ENCODE data around the gene FAM200B. TPM values are rescaled to one million over a fixed set of nuclear protein-coding genes. Genes with fewer than 3 reads are reported as not detected.

FAM200B gene
- total and polyA plus RNA-seq, 3 donors from 2014 or later: 41.8 to 75.2 (median 48.9) TPM

DNA sequence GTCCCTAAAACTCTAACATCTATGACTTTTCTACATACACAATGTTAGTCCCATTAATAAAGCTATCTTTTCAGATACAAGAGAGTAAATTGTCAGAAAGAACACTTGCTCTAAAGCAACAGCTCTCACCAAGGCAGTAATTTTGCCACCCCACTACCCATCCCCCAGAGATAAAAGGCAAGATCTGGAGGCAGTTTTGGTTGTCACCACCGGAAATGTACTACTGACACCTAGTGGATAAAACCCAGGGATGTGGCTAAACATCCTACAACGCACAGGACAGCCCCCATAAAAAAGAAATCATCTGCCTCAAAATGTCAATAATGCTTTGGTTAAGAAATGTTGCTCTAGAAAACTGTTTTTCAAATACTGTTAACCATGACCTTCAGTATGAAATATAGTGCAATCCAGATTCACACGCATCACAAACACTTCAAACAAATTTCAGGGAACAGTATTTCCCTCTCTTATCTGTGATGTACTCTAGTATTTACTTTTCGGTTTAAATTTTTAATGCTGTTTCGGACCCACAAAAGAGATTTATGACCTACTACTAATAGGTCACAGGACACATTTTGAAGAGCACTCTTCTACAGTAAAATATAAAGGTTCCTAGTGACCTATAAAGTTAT, 31.6 kb upstream of the FAM200B start:
- Histone ChIP-seq H3K27ac (peak overlapping the region in 1 of 2 donors; percentile 5), H3K4me1 (peaks cover 19% of the 10 kb centered on the region), H3K4me3 (no peak overlapping the region), H3K36me3 (ENCODE audit: low read depth, missing control alignments) (no peaks in the 10 kb centered on the region), H3K9me3 (no peaks in the 10 kb centered on the region), H3K27me3 (no peaks in the 10 kb centered on the region)
- DNase-seq: peak; percentile 34
- 39 to 44% methylated on average over 5 of the region's 5 CpGs for WGBS, 2 donors
- TF ChIP-seq, protein P1, sequence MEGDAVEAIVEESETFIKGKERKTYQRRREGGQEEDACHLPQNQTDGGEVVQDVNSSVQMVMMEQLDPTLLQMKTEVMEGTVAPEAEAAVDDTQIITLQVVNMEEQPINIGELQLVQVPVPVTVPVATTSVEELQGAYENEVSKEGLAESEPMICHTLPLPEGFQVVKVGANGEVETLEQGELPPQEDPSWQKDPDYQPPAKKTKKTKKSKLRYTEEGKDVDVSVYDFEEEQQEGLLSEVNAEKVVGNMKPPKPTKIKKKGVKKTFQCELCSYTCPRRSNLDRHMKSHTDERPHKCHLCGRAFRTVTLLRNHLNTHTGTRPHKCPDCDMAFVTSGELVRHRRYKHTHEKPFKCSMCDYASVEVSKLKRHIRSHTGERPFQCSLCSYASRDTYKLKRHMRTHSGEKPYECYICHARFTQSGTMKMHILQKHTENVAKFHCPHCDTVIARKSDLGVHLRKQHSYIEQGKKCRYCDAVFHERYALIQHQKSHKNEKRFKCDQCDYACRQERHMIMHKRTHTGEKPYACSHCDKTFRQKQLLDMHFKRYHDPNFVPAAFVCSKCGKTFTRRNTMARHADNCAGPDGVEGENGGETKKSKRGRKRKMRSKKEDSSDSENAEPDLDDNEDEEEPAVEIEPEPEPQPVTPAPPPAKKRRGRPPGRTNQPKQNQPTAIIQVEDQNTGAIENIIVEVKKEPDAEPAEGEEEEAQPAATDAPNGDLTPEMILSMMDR (IDR thresholded peaks at IDR 0.05): peak; percentile 46 to 57 (median 53)
- TF ChIP-seq POLR2A (IDR thresholded peaks at IDR 0.05): no peak
- intact Hi-C loops (cut with DNase I; ENCODE audit: low total_unique reads): no loop called here

DNA sequence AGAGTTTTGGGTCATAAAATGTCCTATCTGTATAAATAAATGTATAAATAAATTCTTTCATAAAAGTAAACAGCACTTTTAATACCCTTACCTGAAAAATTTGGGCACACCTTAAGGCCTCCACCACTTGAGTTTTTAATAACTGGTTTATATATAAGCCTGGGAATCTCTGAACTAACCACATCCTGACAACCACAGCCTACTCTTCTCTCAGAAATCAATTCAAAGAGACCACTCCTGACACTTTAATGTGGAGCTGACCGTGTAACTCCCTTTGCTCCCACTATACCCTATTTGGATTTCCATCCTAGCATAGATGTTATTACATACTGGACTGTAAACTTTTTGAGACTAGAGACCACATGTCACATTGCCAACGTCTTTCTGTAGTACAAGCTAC, 30.0 kb upstream of the FAM200B start:
- Histone ChIP-seq H3K4me1 (peaks cover 27% of the 10 kb centered on the region), H3K36me3 (ENCODE audit: low read depth, missing control alignments) (no peaks in the 10 kb centered on the region), H3K9me3 (no peaks in the 10 kb centered on the region), H3K27me3 (no peaks in the 10 kb centered on the region), H3K4me3 (no peak overlapping the region), H3K27ac (peak overlapping the region in 1 of 2 donors; percentile 97)
- DNase-seq: no peak
- TF ChIP-seq, protein P1 (IDR thresholded peaks at IDR 0.05): no peak
- no peak for TF ChIP-seq POLR2A (IDR thresholded peaks at IDR 0.05)
- intact Hi-C loops (cut with DNase I; ENCODE audit: low total_unique reads): no loop called here
- WGBS, 2 donors: 25 to 27% methylated on average over 2 of the region's 2 CpGs

- 50 to 61% methylated on average over 1 of the region's 1 CpG for WGBS, 2 donors
- intact Hi-C loops (cut with DNase I; ENCODE audit: low total_unique reads): no loop called here
- H3K27ac ChIP-seq: peak overlapping the region; percentile 36 to 97
- DNase-seq: no peak
- TF ChIP-seq, protein P1 (IDR thresholded peaks at IDR 0.05): no peak
- no peak for TF ChIP-seq POLR2A (IDR thresholded peaks at IDR 0.05)
- H3K36me3 ChIP-seq (ENCODE audit: low read depth, missing control alignments): no peaks in the 10 kb centered on the region
- H3K4me3 ChIP-seq: no peak overlapping the region
- peaks cover 29% of the 10 kb centered on the region for H3K4me1 ChIP-seq
- no peaks in the 10 kb centered on the region for H3K9me3 ChIP-seq
- H3K27me3 ChIP-seq: no peaks in the 10 kb centered on the region
Observed at GRCh38 chr4:15652191-15652590, 29.4 kb upstream of the FAM200B start.

DNA sequence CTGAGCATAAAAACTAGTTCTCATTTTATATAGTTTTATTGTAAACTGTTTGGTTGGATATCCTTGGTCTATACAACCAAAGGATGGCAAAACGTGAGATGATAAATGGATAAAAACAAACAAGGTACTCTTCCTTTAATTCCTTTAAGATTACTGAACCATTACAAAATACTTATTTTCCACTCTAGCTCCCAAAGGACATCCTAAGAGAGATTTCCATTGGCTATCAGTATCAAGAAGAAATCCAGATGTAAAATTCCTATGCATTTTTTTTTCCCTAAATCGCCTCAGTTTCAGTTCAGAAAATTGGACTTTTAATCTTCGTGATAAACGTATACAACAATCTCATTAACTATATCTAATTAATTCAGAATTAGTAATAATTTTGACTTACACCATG, 28.8 kb upstream of the FAM200B start:
- WGBS, 2 donors: 21 to 29% methylated on average over 4 of the region's 4 CpGs
- no peak for DNase-seq
- no peaks in the 10 kb centered on the region for H3K9me3 ChIP-seq
- intact Hi-C loops (cut with DNase I; ENCODE audit: low total_unique reads): no loop called here
- no peak for TF ChIP-seq POLR2A (IDR thresholded peaks at IDR 0.05)
- H3K4me1 ChIP-seq: peaks cover 35% of the 10 kb centered on the region
- peak overlapping the region in 1 of 2 donors; percentile 87 for H3K4me3 ChIP-seq
- H3K27me3 ChIP-seq: no peaks in the 10 kb centered on the region
- peak overlapping the region; percentile 97 to 99 for H3K27ac ChIP-seq
- no peaks in the 10 kb centered on the region for H3K36me3 ChIP-seq (ENCODE audit: low read depth, missing control alignments)

- 7 to 8% methylated on average over 4 of the region's 4 CpGs for WGBS, 2 donors
- Histone ChIP-seq H3K36me3 (ENCODE audit: low read depth, missing control alignments) (no peaks in the 10 kb centered on the region), H3K4me3 (peak overlapping the region; percentile 87 to 89), H3K27ac (peak overlapping the region; percentile 97 to 99), H3K9me3 (no peaks in the 10 kb centered on the region), H3K4me1 (peaks cover 35% of the 10 kb centered on the region), H3K27me3 (no peaks in the 10 kb centered on the region)
- TF ChIP-seq POLR2A (IDR thresholded peaks at IDR 0.05): no peak
- TF ChIP-seq, protein P1 (IDR thresholded peaks at IDR 0.05): no peak
- intact Hi-C loops (cut with DNase I; ENCODE audit: low total_unique reads): no loop called here
- no peak for DNase-seq
Observed at GRCh38 chr4:15653420-15653819, 28.2 kb upstream of the FAM200B start.

All from testis (tissue), 3 donors.